HG03066 (cell line): ENCODE measurements around the gene GP9.

ENCODE experiments used
- ATAC-seq: cut with Tn5 transposase; IDR thresholded peaks from one replicate; pipeline ENCODE4 v1.9.1; 2021; ENCODE audit warnings: low read depth; ENCODE audit not compliant: unreplicated experiment

The GP9 gene

DNA sequence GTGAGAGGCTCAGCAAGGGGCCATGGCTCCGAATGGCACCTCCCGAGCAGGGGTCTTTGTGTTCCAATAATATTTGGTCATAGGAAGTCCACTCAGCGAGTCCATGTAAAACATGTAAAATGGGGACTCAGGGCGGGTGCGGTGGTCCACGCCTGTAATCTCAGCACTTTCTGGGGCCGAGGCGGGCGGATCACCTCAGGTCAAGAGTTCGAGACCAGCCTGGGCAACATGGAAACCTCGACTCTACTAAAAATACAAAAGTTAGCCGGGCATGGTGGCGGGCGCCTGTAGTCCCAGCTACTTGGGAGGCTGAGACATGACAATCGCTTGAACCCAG, 33.1 kb upstream of the GP9 start:
- ATAC-seq: no peak

DNA sequence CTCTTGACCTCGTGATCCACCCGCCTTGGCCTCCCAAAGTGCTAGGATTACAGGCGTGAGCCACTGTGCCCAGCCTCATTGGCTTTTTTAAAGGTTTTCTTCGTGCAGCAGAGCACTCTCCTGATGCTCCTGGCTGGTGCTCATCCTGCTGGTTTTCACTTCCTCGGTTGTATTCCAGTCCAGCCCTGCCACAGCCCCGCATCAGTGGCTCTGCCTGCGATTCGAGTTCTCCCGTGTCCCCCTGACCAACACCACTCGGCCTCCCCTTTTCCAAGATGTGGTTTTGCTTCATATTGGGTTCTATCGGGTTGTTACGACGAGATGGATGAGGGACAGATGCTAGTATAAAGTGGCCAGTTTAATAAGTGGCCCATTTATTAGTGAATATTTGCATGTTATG, 31.7 kb upstream of the GP9 start:
- ATAC-seq: no peak

- no peak for ATAC-seq
Observed at GRCh38 chr3:129030611-129031010, 30.0 kb upstream of the GP9 start.

DNA sequence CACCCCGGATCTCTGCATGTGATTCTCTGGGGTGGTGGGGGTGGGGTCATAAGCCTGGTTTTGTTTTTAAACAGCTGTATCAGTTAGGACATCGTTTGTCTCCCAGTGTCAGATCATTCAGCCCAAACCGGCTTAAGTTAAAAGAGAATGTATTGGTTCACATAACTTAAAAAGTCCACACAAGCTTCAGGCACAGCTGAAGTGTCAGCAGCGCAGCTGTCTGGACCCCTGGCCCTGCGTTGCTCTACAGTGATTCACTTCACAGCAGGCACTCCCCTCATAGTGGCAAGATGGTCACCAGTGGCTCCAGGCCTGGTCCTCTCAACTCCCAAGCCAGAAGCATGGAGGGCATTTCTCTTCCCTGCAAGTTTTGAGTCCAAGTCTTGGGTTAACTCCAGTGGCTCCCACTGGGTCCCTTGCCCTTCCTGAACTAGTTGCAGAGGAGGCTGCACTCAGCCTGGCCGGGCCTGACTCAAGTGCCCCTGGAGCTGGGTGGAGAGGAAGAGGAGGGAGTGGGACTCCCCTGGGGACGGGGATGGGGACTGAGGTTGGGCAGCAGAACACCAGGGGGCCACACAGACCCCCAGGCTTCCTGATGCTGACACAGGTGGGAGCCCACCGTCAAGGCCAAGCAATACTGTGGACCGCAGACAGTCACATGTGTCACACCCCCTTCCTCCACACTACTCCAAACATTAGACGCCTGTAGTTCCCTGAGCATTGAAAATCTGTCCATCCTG, 28.9 kb upstream of the GP9 start:
- no peak for ATAC-seq

DNA sequence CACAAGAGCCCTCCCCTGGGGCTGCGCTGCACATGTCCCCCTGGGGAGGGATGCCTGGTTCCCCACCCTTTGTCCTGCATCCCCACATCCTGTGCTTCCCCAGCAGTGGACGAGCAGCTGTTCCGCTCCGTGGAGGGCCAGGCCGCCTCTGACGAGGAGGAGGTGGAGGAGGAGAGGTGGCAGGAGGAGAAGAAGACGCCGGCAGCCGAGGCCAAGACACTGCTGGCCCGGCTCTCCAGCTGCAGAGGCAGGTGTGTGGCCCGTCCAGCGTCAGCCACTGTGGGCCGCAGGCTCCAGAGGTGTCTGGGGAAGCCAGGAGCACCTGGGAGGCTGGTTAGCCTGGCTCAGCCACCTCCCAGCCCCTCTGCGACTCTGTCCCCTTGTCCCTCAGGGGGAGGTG, 27.9 kb upstream of the GP9 start:
- ATAC-seq: no peak

GRCh38 chr3:129033151-129033550, 27.4 kb upstream of the GP9 start:
- no peak for ATAC-seq

GRCh38 chr3:129033633-129034321, 26.8 kb upstream of the GP9 start:
- ATAC-seq: no peak

- no peak for ATAC-seq
Observed at GRCh38 chr3:129034642-129035041, 25.9 kb upstream of the GP9 start.

DNA sequence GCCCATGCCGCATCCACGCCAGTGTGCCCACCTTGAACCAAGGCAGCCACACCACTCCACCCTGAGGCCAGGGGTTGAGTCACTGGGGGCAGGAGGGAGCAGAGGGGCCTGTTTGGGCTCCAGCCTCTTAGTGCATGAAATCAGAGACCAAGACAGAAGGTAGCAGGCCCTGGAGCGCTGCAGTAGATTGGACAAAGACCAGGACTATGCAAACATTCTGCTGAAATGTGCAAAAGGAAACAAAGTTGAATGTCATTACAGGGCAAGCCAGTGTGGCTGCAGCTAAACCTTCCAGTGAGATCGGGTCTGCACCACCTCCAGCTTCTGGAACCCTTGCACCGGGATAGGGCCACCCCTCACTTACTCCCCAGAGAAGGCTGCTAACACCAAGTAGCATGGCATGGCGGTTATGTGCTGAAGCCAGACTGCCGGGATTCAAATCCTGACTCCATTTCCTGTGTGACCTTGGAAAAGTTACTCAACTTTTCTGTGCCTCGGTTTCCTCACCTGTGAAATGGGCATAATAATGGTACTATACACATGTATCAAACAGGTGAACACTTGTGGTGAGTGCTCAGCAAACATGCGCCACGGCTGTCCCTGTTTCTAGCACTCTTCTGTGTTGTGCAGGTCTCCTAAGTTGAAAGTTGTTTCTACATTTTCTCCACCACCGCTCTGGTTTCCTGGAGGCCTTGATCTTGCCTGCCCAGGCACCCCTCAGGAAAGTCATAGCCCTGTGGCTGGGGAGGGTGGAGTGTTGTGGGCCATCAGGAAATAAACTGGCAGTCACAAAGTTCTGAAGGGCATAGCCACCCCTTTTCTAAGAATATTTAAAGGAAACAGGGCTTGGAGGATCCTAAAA, 25.0 kb upstream of the GP9 start:
- no peak for ATAC-seq

- ATAC-seq: no peak
Observed at GRCh38 chr3:129036222-129037092, 24.1 kb upstream of the GP9 start.

DNA sequence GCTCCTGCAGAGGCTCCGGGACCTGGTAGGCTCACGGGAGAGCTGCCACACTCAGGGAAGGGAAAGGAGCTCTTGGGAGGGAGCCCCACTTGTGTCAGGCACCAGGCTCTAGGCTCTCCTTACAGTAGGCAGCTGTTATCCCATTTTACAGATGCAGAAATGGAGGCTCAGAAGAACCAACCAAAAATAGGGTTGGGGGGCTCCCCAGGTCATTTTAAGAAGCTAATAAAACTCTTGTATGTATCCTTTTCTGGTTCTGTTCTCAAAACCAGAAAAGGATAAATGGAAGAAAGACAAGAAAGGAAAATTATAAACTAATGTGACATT, 23.5 kb upstream of the GP9 start:
- no peak for ATAC-seq

DNA sequence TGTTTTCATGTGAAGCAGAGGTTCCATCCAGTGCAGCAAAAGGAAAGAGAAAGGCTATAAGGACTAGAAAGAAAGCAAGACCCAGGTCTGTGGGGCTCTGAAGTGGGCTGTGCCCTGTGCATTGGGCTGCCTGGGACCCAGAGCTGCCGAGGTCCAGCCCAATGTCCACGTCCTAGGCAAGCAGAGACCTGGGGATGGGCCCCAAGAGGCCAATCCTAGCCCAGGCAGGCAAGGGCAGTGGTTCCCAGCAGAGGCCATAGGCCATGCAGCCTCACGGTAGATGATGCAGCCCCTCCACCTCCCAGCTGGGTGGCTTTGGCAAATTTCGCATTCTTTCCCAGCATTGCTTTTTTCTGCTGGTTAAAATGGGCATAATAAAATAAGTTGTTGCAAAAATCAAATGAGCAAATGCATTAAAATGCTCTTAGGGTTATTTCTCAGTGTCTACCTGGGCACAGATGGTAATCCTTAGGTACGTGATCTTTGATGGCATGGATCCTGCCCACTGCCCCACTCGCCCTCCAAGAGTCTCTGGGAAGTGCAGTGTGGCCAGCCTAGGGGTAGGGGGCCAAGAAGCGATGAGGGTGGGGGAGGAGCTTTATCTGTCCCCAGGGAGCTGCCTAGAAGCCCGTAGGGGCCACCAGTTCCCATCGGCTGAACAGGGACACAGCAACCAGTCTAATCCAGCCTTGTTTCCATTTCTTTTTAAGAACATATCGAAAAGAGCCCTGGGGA, 22.3 kb upstream of the GP9 start:
- ATAC-seq: no peak

GRCh38 chr3:129039271-129040038, 21.1 kb upstream of the GP9 start:
- ATAC-seq: no peak

DNA sequence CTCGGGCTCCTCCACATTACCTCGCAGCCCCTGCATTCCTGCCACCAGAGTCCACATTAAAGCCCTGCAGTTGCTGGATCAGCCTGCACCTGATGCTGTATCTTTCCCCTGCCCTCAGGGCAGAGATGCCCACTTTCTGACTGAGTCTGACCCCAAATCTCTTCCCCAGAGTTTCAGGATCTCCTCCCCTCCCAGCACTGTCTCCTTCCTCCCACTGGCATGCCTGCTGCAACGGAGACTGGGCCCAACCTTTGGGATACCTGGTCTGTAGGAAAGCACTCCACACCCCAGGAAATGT, 20.6 kb upstream of the GP9 start:
- ATAC-seq: no peak

DNA sequence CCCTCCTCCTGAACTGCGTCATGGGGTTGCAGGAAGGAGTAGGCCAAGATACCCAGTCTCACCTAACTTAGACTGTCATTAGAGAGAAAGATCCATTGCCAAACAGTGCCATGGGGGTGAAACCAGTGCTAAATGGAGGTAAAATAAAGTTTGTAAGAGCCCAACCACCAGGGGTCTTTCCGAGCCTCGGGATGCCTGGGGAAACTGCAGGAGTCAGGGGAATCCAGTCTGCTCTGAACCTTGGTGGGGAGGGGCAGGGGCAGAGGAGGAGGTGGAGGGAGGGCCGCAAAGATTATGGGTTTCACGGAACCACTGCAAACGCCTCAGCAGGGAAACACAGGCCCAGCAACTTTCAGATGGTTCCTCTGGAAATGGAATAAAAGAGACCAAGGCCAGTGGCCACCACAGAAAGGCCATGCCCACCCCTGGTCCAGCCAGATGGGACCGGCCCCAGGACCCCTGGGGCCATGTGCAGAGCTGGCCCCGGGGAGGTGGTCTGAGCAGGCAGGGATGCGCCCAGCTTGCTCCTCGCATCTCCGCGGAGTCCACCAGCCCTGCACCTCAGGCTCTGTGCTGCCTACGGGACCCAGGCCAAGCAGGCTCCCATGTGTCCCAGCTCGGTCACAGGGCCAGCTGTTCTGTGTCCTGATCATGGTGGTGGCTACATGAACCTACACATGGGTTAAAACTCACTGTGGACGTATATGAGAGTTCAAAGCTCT, 19.8 kb upstream of the GP9 start:
- ATAC-seq: no peak

DNA sequence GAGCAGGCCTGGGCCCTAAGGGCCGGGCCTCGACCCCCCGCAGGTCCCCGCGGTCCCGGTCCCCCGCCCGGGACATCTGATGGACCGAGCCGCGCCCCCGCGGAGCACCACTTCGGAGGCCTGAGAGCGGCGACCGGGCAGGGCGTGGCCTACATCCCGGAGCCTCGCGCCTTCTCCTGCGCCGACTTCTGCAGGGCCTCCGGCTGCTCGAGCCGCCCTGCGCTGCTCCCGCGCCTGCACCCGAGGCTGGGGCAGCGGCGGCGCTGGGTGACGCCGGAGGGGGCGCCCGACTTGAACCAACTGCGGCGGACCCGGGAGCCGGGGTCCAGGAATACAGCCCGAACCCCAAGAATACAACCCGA, 14.9 kb upstream of the GP9 start:
- no peak for ATAC-seq

GRCh38 chr3:129046037-129046731, 14.4 kb upstream of the GP9 start:
- no peak for ATAC-seq

DNA sequence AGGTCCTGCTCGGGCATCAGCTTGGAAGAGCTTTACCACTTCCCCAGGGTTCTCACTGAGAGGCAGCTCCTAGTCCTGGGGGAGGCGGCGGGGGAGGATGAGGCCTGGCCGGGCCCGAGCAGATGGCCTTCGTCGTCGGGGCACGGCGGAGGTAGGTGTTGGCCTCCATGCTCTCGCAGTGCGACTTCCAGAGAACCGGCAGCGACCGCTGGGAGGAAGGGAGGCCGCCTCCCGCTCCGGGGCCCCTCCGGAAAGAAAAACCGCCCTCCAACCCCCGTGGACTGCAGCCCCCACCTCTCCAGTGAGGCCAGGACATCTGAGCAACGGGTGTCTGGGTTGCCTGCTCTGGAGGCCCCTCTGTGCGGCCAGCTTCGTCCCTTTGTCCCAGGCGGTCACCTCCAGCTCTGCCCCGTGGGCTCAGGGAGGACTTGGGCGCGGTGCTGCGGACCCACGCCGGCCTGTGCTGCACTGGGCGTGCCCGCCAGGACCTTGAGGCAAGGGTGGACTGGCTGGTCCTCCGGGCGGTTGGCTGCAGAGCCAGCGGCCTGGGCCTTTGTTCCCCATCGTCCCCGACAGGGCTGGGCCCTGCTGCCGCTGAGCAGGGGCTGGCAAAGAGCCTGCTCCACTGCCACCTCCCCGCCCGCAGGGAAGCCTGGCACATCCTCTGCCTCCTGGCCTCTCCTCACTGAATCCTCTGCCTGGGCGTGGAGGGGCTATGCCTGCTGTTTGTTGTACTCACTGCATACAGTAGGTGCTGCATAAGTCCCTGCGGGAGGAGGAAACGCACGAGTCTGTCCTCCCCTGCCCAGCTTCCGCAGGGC, 13.6 kb upstream of the GP9 start:
- no peak for ATAC-seq
